Neural cell (in vitro differentiated cells): ENCODE measurements around the gene ITGA5.

ENCODE experiments used
- CTCF ChIP-seq: fragments of 450-650 bp; IDR thresholded peaks from 2 replicates; pipeline ENCODE4 v1.5.1; 2014; ENCODE audit warnings: antibody characterized with exemption, mild to moderate bottlenecking, moderate library complexity; ENCODE audit not compliant: poor library complexity, severe bottlenecking
- EP300 ChIP-seq: fragments of 450-650 bp; conservative IDR thresholded peaks from 2 replicates; pipeline ENCODE4 v1.6.1; 2014; ENCODE audit warnings: antibody characterized with exemption, mild to moderate bottlenecking, moderate library complexity; ENCODE audit not compliant: poor library complexity, severe bottlenecking
- EZH2 ChIP-seq: fragments of 200-600, 300-800 bp; shearing (Covaris generic), sonication (generic); IDR thresholded peaks from 2 replicates; pipeline ENCODE4 v1.6.1; 2014; ENCODE audit warnings: antibody characterized with exemption, low read length, borderline replicate concordance, mild to moderate bottlenecking; ENCODE audit not compliant: insufficient read depth, poor library complexity, severe bottlenecking
- MXI1 ChIP-seq: fragments of 450-650 bp; conservative IDR thresholded peaks from 2 replicates; pipeline ENCODE4 v1.6.1; 2014; ENCODE audit warnings: antibody characterized with exemption, mild to moderate bottlenecking; ENCODE audit not compliant: poor library complexity, severe bottlenecking
- POLR2AphosphoS5 ChIP-seq: IDR thresholded peaks from 2 replicates; pipeline ENCODE4 v1.6.1; 2012
- RAD21 ChIP-seq: fragments of 450-650 bp; conservative IDR thresholded peaks from 2 replicates; pipeline ENCODE4 v1.6.1; 2014; ENCODE audit warnings: antibody characterized with exemption, mild to moderate bottlenecking, moderate library complexity
- REST ChIP-seq: IDR thresholded peaks from 2 replicates; pipeline ENCODE4 v1.6.1; 2012; ENCODE audit warnings: borderline replicate concordance
- SMC3 ChIP-seq: fragments of 450-650 bp; conservative IDR thresholded peaks from 2 replicates; pipeline ENCODE4 v1.6.1; 2014; ENCODE audit warnings: antibody characterized with exemption, mild to moderate bottlenecking, moderate library complexity; ENCODE audit not compliant: poor library complexity
- TAF1 ChIP-seq: IDR thresholded peaks from 2 replicates; pipeline ENCODE4 v1.6.1; 2012; ENCODE audit warnings: low read depth

GRCh38 chr12:54390668-54391551 lies 28.2 kb downstream of the ITGA5 start:
- TF ChIP-seq SMC3 (no peak), CTCF (no peak), EZH2 (no peak), MXI1 (no peak), EP300 (no peak), POLR2AphosphoS5 (no peak), REST (no peak), TAF1 (no peak), RAD21 (no peak)
